ENCODE data around the gene PKNOX2. TPM values are rescaled to one million over a fixed set of nuclear protein-coding genes. Genes with fewer than 3 reads are reported as not detected.

PKNOX2 gene
- total and polyA plus RNA-seq, 10 of the 15 experiments (the other 5 are each of a cell fraction or from before 2014, with no cell fraction given): not detected

DNA sequence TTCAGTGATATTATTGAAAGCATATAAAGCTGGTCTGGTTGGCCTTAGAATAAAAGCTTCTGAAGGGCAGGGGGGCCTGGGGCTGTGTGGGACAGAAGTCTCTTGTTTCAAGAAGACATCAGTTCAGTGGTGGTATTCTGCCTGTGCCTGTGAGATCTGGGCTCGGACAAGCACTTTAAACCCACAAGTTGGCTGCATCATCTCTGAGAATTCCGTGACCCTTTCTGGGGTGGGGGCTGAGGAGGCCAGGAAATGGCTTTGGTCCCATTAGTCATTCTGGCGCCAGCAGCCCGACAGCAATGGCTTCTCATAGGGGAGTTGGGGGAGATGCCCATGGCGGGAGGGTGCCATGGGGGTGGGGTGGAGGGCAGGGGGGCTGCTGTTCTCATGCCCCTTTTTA lies 104.1 kb downstream of the PKNOX2 start:
- ChIA-PET POLR2A (no interaction called here), SMC1A (ENCODE audit: uncharacterized antibody, unreplicated experiment) (no interaction called here), RAD21 (ENCODE audit: unreplicated experiment) (no interaction called here), CTCF (interaction anchor here (0.6 kb wide), 1 partner anchor 392 kb away, joined by 3 read pairs; no protein-coding TSS in a partner anchor)
- ATAC-seq (no peak), DNase-seq (ENCODE audit: low read depth, low spot score) (no peak), FAIRE-seq (no peak)
- in situ Hi-C loops (cut with MboI): no loop called here
- H3K27ac ChIP-seq (ENCODE audit: control insufficient read depth, insufficient read depth): no peak overlapping the region
- H3K4me1 ChIP-seq (ENCODE audit: control insufficient read depth, insufficient read depth, low read length): no peaks in the 10 kb centered on the region
- 18% methylated on average over 4 of the region's 5 CpGs for WGBS (ENCODE audit: insufficient coverage, insufficient replicate concordance, low lambda C conversion rate, missing lambda C conversion rate)
- no peaks in the 10 kb centered on the region for H3K36me3 ChIP-seq (ENCODE audit: control insufficient read depth in 2 of 2, insufficient read depth in 2 of 2, low read length in 1 of 2)
- no peaks in the 10 kb centered on the region for H3K79me2 ChIP-seq (ENCODE audit: control insufficient read depth, insufficient read depth, low read length)
- TF ChIP-seq CEBPB (IDR thresholded peaks at IDR 0.05; ENCODE audit: borderline replicate concordance in 1 of 2, low read depth in 2 of 2, low read length in 2 of 2): no peak
- no peak overlapping the region for H3K9ac ChIP-seq (ENCODE audit: control insufficient read depth, insufficient read depth, low read length)
- no peak overlapping the region for H2AFZ ChIP-seq (ENCODE audit: control insufficient read depth, low read depth, low read length)
- no peak overlapping the region for H3K4me3 ChIP-seq
- H3K9me3 ChIP-seq (replicated peaks; ENCODE audit: control insufficient read depth, insufficient read depth, low read length): no peaks in the 10 kb centered on the region
- intact Hi-C loops (cut with micrococcal nuclease; ENCODE audit: unreplicated experiment): no loop called here
- BruUV-seq (replicated peaks): no TSS peak
- no peak overlapping the region for H3K4me2 ChIP-seq (ENCODE audit: control insufficient read depth, insufficient read depth)
- H3K27me3 ChIP-seq (replicated peaks in 1 of 2; ENCODE audit: control insufficient read depth in 2 of 2, insufficient read depth in 2 of 2, low read length in 1 of 2): peaks cover 9 to 10% of the 10 kb centered on the region in 2 experiments; a peak in 3 of 4 replicates
- H4K20me1 ChIP-seq (ENCODE audit: control insufficient read depth, insufficient read depth): no peaks in the 10 kb centered on the region

DNA sequence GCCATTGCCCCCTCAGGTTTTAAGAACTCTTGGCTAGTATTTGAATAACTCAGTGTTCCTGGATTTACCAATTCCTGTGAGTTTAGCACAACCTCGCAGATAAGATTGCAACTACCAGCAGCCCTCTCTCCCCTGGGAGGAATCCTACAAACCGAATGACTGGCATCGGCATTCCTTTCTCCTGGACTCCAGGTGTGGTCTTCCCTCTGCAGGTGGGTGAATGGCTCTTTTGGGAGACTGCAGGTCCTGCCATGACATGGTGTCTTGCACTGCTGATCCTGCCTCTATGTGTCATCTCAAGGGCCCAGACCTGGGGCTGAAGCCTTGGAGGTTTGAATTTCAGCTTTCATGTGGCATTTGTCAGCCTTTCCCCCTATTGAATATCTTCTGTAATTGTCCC lies 105.6 kb downstream of the PKNOX2 start:
- Histone ChIP-seq H3K4me1 (ENCODE audit: control insufficient read depth, insufficient read depth, low read length) (no peaks in the 10 kb centered on the region), H3K9me3 (replicated peaks; ENCODE audit: control insufficient read depth, insufficient read depth, low read length) (no peaks in the 10 kb centered on the region), H3K27me3 (replicated peaks in 1 of 2; ENCODE audit: control insufficient read depth in 2 of 2, insufficient read depth in 2 of 2, low read length in 1 of 2) (peaks cover 9 to 13% of the 10 kb centered on the region in 2 experiments; a peak in 3 of 4 replicates), H3K4me3 (no peak overlapping the region), H4K20me1 (ENCODE audit: control insufficient read depth, insufficient read depth) (no peaks in the 10 kb centered on the region), H3K9ac (ENCODE audit: control insufficient read depth, insufficient read depth, low read length) (no peak overlapping the region), H3K4me2 (ENCODE audit: control insufficient read depth, insufficient read depth) (no peak overlapping the region), H3K79me2 (ENCODE audit: control insufficient read depth, insufficient read depth, low read length) (no peaks in the 10 kb centered on the region), H3K27ac (ENCODE audit: control insufficient read depth, insufficient read depth) (no peak overlapping the region), H3K36me3 (ENCODE audit: control insufficient read depth in 2 of 2, insufficient read depth in 2 of 2, low read length in 1 of 2) (no peaks in the 10 kb centered on the region), H2AFZ (ENCODE audit: control insufficient read depth, low read depth, low read length) (no peak overlapping the region)
- RAD21 ChIA-PET (ENCODE audit: unreplicated experiment): no interaction called here
- CTCF ChIA-PET: no interaction called here
- TF ChIP-seq RAD51 (IDR thresholded peaks at IDR 0.05) (no peak), ZNF24 (IDR thresholded peaks at IDR 0.05) (no peak), RFX5 (IDR thresholded peaks at IDR 0.05; ENCODE audit: low read depth, low read length) (no peak), RELA (IDR thresholded peaks at IDR 0.05; ENCODE audit: borderline replicate concordance, partially characterized antibody) (no peak), CREB1 (IDR thresholded peaks at IDR 0.05; ENCODE audit: low read depth) (no peak), SMAD5 (IDR thresholded peaks at IDR 0.05; ENCODE audit: low read depth) (no peak), ZBED1 (IDR thresholded peaks at IDR 0.05; ENCODE audit: borderline replicate concordance) (no peak), NFYB (IDR thresholded peaks at IDR 0.05; ENCODE audit: insufficient read depth, low read depth, low read length) (no peak)
- TF ChIP-seq, protein P1, sequence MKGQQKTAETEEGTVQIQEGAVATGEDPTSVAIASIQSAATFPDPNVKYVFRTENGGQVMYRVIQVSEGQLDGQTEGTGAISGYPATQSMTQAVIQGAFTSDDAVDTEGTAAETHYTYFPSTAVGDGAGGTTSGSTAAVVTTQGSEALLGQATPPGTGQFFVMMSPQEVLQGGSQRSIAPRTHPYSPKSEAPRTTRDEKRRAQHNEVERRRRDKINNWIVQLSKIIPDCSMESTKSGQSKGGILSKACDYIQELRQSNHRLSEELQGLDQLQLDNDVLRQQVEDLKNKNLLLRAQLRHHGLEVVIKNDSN (IDR thresholded peaks at IDR 0.05; ENCODE audit: borderline replicate concordance, extremely low read length, insufficient read depth, low read depth, low read length): no peak
- TF ChIP-seq, protein P2, sequence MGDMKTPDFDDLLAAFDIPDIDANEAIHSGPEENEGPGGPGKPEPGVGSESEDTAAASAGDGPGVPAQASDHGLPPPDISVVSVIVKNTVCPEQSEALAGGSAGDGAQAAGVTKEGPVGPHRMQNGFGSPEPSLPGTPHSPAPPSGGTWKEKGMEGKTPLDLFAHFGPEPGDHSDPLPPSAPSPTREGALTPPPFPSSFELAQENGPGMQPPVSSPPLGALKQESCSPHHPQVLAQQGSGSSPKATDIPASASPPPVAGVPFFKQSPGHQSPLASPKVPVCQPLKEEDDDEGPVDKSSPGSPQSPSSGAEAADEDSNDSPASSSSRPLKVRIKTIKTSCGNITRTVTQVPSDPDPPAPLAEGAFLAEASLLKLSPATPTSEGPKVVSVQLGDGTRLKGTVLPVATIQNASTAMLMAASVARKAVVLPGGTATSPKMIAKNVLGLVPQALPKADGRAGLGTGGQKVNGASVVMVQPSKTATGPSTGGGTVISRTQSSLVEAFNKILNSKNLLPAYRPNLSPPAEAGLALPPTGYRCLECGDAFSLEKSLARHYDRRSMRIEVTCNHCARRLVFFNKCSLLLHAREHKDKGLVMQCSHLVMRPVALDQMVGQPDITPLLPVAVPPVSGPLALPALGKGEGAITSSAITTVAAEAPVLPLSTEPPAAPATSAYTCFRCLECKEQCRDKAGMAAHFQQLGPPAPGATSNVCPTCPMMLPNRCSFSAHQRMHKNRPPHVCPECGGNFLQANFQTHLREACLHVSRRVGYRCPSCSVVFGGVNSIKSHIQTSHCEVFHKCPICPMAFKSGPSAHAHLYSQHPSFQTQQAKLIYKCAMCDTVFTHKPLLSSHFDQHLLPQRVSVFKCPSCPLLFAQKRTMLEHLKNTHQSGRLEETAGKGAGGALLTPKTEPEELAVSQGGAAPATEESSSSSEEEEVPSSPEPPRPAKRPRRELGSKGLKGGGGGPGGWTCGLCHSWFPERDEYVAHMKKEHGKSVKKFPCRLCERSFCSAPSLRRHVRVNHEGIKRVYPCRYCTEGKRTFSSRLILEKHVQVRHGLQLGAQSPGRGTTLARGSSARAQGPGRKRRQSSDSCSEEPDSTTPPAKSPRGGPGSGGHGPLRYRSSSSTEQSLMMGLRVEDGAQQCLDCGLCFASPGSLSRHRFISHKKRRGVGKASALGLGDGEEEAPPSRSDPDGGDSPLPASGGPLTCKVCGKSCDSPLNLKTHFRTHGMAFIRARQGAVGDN (IDR thresholded peaks at IDR 0.05): no peak
- intact Hi-C loops (cut with micrococcal nuclease; ENCODE audit: unreplicated experiment) (no loop called here), in situ Hi-C loops (cut with MboI) (no loop called here)
- no peak for FAIRE-seq
- BruUV-seq (replicated peaks): no TSS peak
- no peak for DNase-seq (ENCODE audit: low read depth, low spot score)
- SMC1A ChIA-PET (ENCODE audit: uncharacterized antibody, unreplicated experiment): no interaction called here
- WGBS (ENCODE audit: insufficient coverage, insufficient replicate concordance, low lambda C conversion rate, missing lambda C conversion rate): 15% methylated on average over 3 of the region's 3 CpGs
- ATAC-seq: no peak
- POLR2A ChIA-PET: no interaction called here

Data from GM12878 (cell line).